ENCODE data around the gene FIBCD1.

DNA sequence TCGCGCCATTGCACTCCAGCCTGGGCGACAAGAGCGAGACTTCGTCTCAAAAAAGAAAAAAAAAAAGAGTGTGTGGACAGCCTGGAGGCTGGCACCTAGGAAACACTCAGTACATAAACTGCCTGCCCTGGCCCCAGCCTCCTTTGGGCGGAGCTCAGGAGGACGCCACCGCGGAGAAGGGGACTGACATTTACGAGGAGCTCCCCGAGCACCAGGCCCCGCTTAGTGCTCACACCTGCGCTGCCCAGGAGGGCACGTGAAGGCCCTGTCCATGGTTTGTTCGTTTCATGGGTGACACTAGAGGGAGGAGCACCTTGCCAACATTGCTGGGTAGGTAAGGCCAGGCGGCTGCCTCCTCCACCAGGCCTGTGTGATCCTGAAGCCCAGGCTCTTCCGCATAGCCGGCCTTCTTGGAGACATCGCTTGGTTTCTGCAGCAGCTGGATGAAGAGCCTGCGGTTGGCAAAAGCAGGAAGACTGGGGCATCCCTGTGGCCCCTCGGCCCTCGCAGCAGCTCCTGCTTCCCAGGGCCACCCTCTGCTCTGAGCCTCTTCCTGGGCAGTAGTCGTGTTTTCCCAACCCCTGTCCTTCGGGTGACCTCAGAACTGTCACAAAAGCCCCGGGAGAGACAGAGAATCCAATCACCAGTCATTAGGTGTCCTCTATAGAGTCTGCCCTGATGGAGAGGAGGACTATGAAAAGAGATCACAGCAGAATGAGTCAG, 43.8 kb upstream of the FIBCD1 start:
- TF ChIP-seq, protein P1, sequence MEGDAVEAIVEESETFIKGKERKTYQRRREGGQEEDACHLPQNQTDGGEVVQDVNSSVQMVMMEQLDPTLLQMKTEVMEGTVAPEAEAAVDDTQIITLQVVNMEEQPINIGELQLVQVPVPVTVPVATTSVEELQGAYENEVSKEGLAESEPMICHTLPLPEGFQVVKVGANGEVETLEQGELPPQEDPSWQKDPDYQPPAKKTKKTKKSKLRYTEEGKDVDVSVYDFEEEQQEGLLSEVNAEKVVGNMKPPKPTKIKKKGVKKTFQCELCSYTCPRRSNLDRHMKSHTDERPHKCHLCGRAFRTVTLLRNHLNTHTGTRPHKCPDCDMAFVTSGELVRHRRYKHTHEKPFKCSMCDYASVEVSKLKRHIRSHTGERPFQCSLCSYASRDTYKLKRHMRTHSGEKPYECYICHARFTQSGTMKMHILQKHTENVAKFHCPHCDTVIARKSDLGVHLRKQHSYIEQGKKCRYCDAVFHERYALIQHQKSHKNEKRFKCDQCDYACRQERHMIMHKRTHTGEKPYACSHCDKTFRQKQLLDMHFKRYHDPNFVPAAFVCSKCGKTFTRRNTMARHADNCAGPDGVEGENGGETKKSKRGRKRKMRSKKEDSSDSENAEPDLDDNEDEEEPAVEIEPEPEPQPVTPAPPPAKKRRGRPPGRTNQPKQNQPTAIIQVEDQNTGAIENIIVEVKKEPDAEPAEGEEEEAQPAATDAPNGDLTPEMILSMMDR (IDR thresholded peaks at IDR 0.05; ENCODE audit: insufficient read depth, low read depth, low read length): no peak
- no peak for TF ChIP-seq EZH2 (IDR thresholded peaks at IDR 0.05; ENCODE audit: insufficient read depth, low read length)

Data from astrocyte (in vitro differentiated cells and primary cell).